TTC549 (cell line): Measurements from ENCODE around the gene ARHGAP19.

ENCODE experiments used
- FAIRE-seq: peaks from 2 replicates; lab custom pipeline; 2012; peaks lifted over from hg19 to GRCh38; lab: Jason Lieb, UNC

ARHGAP19 gene

DNA sequence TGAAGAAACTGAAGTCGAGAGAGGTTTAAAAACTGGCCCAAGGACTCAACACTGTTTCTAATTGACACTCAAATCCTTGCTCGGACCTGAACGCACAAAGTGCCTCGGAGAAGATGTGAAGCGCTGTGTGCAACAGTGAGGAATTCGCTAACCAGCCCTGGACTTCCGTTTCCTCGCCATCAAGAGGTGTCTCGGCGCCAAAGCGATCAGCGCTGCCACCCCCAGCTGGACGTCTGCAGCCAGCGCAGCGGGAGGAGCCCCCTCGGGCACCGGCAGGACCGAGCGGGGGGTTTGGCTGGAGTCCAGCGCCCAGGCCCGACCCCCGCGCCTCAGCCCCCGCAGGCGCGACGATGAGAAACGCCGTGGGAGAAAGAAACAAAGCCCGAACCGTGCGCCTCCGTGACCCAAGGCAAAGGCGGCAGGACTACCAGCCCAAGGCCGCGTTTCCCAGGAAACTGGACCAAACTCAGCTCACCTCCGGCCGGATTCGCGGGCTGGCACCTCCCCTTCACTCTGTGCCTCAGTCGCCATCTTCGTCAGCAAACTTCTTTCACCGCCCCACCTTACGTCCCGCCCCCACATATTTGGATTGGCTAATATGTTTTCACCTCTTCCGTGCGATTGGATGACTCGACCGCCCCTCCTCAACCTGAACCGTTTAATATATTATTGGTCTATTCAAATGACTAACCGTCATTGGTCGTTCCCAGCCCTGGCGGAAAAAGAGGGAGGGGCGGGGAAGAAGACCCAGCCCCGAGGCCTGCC, at the start of gene ARHGAP19:
TSS of gene ARHGAP19 (minus strand) at position 541 of the 765 bp plus-strand sequence. CDS start at position 531, 10 bp downstream.
- peak; percentile 97 for FAIRE-seq

DNA sequence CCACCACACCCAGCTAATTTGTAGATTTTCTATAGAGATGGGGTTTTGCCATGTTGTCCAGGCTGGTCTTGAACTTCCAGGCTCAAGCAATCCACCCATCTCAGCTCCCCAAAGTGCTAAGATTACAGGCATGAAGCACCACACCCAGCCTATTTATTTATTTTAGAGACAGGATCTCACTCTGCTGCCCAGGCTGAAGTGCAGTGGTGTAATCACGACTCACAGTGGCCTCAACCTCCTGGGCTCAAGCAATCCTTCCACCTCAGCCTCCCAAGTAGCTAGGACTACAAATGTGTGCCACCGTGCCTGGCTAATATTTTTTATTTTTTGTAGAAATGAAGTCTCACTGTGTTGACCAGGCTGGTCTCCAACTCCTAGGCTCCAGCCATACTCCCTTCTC, 49.0 kb upstream of the ARHGAP19 start:
- FAIRE-seq = no peak

DNA sequence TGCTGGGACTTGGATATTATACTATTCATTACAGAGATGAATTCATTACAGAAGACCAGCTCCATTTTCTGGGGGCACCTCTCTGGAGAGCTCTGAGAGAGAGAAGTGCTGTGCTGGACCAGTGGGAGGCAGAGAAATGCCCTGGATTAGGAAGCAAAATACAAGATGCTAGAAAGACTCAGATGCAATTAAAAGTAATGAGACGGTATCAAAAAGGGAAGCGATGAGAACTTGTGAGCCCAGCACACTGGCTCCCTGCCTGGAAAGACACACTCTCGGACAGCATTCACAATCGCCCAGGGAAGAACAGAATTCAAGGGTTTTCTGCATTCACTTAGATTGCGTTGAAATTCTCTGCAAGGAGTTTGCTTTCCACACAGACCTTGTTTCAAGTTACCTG, 45.6 kb upstream of the ARHGAP19 start:
- no peak for FAIRE-seq

- no peak for FAIRE-seq
Measured at GRCh38 chr10:97336942-97337831, 44.8 kb upstream of the ARHGAP19 start.

DNA sequence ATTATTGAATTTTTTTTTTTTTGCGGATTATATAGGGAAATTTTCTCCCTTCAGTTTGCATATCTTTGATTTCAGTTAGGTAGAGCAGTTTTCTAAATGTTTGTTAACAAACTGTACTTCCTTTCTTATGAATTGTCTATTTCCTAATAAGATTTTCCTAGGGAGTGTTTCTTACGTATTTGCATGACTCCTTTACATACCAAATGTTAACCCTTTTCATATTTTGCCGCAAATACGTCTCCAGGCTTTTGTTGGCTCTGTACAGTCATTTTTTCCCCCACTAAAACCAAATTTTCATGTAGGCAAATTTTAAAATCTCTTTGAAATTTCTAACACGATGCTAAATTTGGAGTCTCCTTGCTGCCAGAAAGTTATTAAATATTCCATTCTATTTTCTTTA, 44.0 kb upstream of the ARHGAP19 start:
- no peak for FAIRE-seq

DNA sequence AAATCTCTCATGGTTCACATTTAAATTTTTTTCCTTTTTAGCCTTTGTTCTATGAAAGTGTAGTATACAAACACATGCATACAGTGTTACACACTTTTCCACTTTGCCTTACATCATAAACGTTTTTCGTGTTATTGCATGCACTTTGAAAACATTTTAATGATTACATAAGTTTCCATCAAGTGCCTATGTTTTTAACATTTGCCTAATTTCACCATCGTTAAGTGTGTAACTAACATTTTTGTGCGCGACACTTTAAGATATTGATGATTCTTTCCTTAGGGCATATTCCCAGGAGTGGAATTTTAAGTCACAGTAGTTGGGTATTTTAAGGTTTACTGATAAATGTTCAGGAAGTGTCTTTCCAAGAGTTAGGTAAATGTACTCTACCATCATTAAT, 43.6 kb upstream of the ARHGAP19 start:
- FAIRE-seq = no peak

DNA sequence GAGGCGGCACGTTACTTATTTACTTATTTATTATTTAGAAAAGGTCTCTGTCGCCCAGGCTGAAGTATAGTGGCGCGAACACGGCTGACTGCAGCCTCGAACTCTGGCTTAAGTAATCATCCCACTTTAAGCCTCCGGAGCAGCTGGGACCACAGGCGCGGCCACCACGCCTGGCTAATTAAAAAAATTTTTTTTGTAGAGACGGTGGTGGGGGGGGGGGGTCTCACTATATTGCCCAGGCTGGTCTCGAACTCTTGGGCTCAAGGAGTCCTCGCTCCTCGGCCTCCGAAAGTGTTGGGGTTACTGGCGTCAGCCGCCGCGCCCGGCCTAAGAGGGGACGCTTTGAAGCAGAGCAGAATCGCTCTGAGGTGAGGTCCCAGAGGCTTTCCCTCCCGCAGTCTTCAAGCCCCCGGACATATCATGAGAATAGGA, 42.8 kb upstream of the ARHGAP19 start:
- no peak for FAIRE-seq

DNA sequence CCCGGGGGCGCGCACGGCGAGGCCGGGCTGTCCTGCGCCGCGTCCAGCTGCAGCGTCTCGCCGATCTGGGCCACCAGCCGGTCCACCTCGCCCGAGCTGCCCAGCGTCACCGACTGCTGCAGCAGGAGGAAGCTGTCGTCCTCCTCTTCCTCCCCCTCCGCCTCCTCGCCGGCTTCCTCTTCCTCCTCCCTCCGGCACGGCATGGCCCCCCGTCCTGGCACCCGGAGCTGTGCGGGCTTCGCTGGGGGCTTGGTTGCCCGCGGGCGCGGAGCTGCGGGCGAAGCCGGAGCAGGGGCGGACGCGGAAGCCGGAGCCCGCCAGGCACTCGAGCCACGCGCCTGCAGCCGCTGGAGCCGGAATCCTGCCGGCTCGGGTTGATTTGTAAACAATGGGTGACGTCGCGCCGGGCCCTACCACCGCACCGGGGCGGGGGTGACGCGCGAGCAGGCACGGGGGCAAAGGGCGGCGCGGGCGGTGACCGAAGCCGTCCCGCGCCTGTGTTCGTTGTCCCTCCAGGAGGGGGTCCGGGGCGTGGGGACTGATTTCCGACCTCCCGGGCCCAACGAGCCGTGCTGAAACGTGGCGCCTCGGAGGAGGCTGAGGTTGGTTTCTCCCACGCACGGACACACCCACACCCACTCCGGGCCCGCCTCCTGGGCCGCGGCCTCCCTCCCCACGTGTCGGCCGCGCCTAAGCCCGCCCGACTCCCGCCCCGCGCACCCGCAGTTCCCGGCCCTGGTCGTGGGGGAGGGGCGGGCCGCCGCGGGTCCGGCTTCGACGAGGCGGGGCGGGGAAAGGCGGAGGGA, 42.1 kb upstream of the ARHGAP19 start, which contains the start of gene FRAT2:
TSS of gene FRAT2 (minus strand) at position 360 of the 806 bp plus-strand sequence. CDS start at position 203, 157 bp downstream.
- no peak for FAIRE-seq

DNA sequence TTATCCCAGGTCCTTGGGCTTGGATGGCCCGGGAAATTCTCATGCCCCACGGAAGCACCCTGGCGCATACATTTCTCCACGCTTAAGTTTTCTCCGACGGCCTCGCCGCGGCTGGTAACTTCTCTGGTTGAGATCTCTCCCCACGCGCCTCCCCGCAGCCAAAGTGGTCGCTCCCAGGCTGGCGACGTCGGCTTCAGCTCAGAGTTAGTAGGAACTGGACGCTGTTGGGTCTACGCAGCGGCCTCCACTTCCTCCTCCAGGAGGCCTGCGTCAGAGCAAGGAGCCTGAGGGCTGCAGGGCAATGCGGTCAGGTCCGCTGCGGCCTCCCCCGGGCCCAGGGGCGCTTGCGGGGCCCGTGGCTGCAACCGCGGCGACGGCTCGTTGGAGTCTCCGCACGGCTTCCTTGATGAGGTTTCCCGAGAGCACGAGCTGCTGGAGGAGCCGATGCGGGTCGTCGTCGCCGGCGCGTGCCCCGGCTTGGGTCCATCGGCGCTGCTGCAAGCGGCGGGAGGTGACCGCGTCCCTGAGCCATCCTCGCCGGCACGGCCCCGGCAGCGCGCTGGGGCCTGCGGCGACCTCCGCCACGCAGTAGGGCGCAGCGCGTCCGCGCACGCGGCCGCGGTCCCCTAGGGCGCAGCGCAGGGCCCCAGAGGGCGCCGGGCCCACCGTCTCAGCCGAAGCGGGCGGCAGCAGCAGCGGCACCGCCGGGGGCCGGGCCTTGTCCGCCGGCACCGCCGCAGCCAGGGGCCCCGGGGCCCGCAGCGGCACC, 41.3 kb upstream of the ARHGAP19 start:
- FAIRE-seq = no peak

DNA sequence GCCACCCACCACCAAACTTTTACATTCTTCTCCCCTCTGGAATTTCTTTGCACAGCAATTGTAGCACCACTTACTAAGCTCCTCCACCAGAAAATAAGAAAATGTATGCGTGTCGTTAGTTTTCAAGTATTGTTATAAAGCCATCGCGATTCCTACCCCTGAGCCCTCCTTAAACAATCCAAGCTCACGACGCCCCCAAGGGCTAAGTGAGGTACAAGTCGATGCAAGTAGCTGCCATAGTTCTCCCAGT, 40.8 kb upstream of the ARHGAP19 start:
- FAIRE-seq = no peak

- FAIRE-seq = no peak
Measured at GRCh38 chr10:97332591-97333350, 40.3 kb upstream of the ARHGAP19 start.

DNA sequence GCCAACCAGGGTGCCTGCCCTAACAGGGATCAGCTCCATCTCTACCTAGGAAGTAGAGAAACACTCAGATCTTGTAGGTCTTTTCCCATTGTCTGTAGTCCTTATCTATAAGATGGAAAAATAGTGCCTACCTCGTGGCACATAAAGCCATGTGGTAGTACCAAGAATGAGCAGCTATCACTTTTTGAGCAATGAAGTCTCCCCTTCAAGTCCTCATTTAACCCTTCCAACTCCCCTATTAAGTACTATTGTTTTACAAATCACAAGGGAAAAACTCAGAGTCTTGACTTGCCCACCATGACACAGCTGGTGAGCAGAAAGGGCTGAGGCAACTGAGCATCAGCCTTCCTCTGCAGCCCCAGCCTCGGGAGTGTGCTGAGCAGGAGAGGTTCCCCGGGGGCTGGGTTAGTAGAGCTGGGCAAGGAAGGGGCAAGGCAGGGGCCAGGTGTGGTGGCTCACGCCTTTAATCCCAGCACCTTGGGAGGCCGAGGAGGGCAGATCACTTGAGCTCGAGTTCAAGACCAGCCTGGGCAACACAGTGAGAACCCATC, 38.8 kb upstream of the ARHGAP19 start:
- FAIRE-seq = no peak

DNA sequence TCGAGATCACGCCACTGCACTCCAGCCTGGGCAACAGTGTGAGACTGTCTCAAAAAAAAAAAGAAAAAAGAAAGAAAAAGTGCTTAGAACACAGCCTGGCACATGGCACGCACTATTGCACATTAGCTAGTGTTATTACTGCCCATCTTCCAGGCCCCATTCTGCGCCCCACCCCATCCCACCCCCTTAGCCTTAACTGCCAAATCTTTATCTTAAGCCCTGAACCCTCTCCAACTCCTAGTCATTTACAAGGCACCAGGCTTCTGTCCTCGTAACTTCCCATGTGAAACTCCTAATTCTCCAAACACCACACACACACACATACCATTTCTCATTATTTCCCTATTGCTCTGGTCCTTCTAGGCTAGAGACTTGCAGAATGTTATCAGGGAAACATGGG, 37.3 kb upstream of the ARHGAP19 start:
- no peak for FAIRE-seq

DNA sequence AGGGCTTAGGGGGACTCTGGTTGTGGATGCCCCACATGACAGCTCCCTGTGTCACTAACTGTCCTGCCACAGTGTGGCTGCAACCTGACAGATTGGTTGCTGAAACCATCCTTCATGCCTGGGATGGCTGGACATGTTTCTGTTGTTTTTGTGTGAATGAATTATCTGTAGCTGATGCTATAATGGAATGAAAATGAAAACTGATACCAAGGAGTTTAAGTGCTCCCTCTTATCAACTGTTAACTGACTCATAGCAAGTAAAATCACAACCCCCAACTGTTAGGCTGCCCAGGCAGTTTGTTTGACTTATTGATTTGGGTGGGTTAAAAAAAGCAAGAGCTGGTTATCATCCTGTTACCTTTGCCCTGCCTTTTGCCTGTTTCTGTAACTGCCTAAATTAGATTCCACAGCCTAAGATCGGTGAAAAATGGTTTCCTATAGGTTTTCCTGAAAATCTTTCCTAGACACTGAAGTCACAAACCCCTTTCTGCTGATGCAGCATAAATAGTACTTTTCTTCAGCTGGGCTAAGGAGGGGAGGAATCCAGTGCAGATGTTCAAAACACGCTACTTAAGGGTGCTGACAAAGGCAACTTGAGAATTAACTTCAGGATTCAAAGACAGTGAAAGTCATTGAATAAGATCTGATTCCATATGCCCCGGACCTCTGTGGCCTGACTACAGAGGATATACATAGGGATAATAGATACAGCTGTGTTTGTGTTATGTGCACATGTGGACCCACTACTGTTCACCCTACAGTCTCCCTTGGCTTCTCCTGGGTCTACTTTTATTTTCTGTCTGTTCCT, 36.4 kb upstream of the ARHGAP19 start:
- FAIRE-seq = no peak

DNA sequence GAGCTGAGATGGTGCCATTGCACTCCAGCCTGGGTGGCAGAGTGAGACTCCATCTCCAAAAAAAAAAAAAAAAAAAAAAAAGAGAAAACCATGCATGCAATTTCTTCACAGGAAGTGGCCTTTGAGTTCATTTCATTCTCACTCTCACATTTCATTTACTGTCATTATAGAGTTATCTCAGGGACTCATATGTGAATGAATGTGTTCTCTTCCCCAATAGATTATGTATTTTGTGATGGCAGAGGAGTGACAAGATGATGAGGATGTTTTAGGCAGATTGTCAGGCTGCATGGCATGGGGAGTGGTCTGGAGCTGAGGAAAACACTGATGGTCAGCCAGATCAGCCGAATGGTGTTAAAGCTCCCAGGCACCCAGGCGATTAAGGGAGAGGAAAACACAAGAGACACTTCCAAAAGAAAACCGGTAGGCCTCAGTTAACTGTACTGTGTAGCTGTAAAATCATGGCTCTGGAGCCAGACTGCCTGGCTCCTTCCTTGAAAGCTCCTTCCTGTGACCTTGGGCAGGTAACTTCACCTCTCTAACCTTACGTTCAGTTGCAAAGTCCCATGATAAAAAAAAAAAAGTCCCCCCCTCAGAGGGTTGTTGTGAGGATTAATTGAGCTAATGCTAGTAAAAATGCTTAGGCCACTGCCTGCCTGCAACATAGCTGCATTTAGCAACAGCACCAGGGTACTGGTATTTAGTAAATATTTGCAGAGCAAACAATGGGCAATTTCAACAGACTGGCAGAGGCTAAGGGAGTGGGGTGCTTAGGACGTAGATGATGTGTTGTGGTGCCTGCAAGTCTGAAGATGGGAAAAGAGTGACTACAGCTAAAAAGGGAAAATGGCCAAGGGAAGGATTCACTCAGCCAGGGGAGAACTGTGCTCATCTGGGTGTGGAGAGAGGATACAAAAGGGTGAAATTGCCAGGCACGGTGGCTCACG, 35.2 kb upstream of the ARHGAP19 start:
- no peak for FAIRE-seq

- no peak for FAIRE-seq
Measured at GRCh38 chr10:97325754-97326153, 33.3 kb upstream of the ARHGAP19 start.

DNA sequence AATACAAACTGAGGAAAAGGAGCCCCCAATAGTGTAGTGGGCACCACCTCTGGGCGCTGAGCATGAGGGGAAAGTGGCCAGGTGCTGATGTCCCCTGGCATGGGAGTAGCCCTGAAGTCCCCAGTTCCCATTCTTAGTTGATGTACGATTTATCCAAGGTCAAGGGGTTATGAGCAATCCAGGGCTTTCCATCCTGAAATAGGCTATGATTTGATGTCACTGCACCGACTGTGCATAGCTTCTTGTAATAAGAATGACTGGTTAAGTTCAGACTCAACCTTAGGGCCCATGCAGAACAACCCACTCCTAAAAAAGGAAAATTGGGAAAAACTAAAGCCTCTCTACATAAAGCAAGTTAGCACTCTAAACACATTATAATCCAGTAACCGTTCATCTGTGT, 31.1 kb upstream of the ARHGAP19 start:
- no peak for FAIRE-seq

GRCh38 chr10:97321804-97322190, 29.4 kb upstream of the ARHGAP19 start:
- FAIRE-seq = no peak
